Loucy (cell line): ENCODE results near the gene GPR12.
"Not testable (repeated sequence)": the region's sequence is repeated elsewhere in the genome, so short reads cannot be mapped to it uniquely, and the experiment has no call there.

Experiments
- H2AFZ ChIP-seq: fragments of 200-600 bp; sonication (generic); 2 replicates; pipeline ENCODE4 v1.6.0; 2016; ENCODE audit warnings: antibody characterized with exemption, mild to moderate bottlenecking, low read length, moderate library complexity
- H3F3A ChIP-seq: fragments of 200-600 bp; 2 replicates; pipeline ENCODE4 v1.6.0; 2016; ENCODE audit warnings: antibody characterized with exemption, low read depth, mild to moderate bottlenecking
- H3K27me3 ChIP-seq: fragments of 200-600 bp; sonication (generic); 2 replicates; pipeline ENCODE4 v1.6.1; 2014; ENCODE audit warnings: low read length, mild to moderate bottlenecking; ENCODE audit not compliant: insufficient read depth, poor library complexity, severe bottlenecking
- H3K36me3 ChIP-seq: fragments of 200-600 bp; sonication (generic); 2 replicates; pipeline ENCODE4 v1.6.1; 2016; ENCODE audit warnings: low read length; ENCODE audit not compliant: insufficient read depth
- H3K4me1 ChIP-seq: fragments of 200-600 bp; sonication (generic); 2 replicates; pipeline ENCODE4 v1.5.1; 2014; ENCODE audit warnings: low read length, mild to moderate bottlenecking; ENCODE audit not compliant: insufficient read depth, poor library complexity, severe bottlenecking
- H3K4me2 ChIP-seq: fragments of 200-600 bp; sonication (generic); 2 replicates; pipeline ENCODE4 v1.6.0; 2014; ENCODE audit warnings: antibody characterized with exemption, low read length, low read depth, mild to moderate bottlenecking; ENCODE audit not compliant: poor library complexity, severe bottlenecking
- H3K4me3 ChIP-seq: fragments of 200-600 bp; sonication (generic); 2 replicates; pipeline ENCODE4 v1.5.1; 2014; ENCODE audit warnings: low read length, mild to moderate bottlenecking, mixed read lengths; ENCODE audit not compliant: poor library complexity, severe bottlenecking
- H3K79me2 ChIP-seq: fragments of 200-600 bp; sonication (generic); 2 replicates; pipeline ENCODE4 v1.6.1; 2014; ENCODE audit warnings: low read length; ENCODE audit not compliant: insufficient read depth
- H3K9ac ChIP-seq: fragments of 200-600 bp; sonication (generic); 2 replicates; pipeline ENCODE4 v1.6.0; 2014; ENCODE audit warnings: mild to moderate bottlenecking, low read depth, low read length, moderate library complexity; ENCODE audit not compliant: poor library complexity, severe bottlenecking
- H3K9me2 ChIP-seq: fragments of 200-600 bp; sonication (generic); replicated peaks from 2 replicates; pipeline ENCODE4 v1.6.1; 2016; ENCODE audit warnings: low read depth, low read length, mixed read lengths
- H3K9me3 ChIP-seq: fragments of 200-600 bp; sonication (generic); 2 replicates; pipeline ENCODE4 v1.6.1; 2014; ENCODE audit warnings: mild to moderate bottlenecking, antibody characterized with exemption, low read length, low read depth; ENCODE audit not compliant: insufficient read depth
- H4K20me1 ChIP-seq: fragments of 200-600 bp; sonication (generic); 2 replicates; pipeline ENCODE4 v1.6.0; 2014; ENCODE audit warnings: antibody characterized with exemption, low read length, mild to moderate bottlenecking; ENCODE audit not compliant: insufficient read depth, poor library complexity, severe bottlenecking
- CTCF ChIP-seq: fragments of 200-600 bp; sonication (generic); conservative IDR thresholded peaks from 2 replicates; pipeline ENCODE4 v1.5.1; 2014; ENCODE audit warnings: mild to moderate bottlenecking, antibody characterized with exemption, low read length
- EZH2phosphoT487 ChIP-seq: fragments of 200-600 bp; IDR thresholded peaks from 2 replicates; pipeline ENCODE4 v1.6.1; 2018; ENCODE audit warnings: antibody characterized with exemption, mild to moderate bottlenecking, moderate library complexity, borderline replicate concordance

Gene GPR12

GRCh38 chr13:26727122-26727521 lies 33.5 kb downstream of the GPR12 start:
- H3K4me2 ChIP-seq = no peak overlapping the region
- H4K20me1 ChIP-seq = no peaks in the 10 kb centered on the region
- no peak for TF ChIP-seq CTCF
- TF ChIP-seq EZH2phosphoT487 = no peak

GRCh38 chr13:26726684-26727083 lies 33.9 kb downstream of the GPR12 start:
- H3K27me3 ChIP-seq = no peaks in the 10 kb centered on the region
- H4K20me1 ChIP-seq = no peaks in the 10 kb centered on the region
- H3K4me1 ChIP-seq = peaks cover 18% of the 10 kb centered on the region
- no peaks in the 10 kb centered on the region for H3K9me3 ChIP-seq
- TF ChIP-seq EZH2phosphoT487 (no peak), CTCF (no peak)
- no peaks in the 10 kb centered on the region for H3K79me2 ChIP-seq
- H3K9me2 ChIP-seq = no peaks in the 10 kb centered on the region
- no peaks in the 10 kb centered on the region for H3K36me3 ChIP-seq
- peaks cover 8% of the 10 kb centered on the region for H3F3A ChIP-seq
- H3K4me3 ChIP-seq = no peak overlapping the region
- H2AFZ ChIP-seq = no peak overlapping the region
- no peak overlapping the region for H3K4me2 ChIP-seq
- no peak overlapping the region for H3K9ac ChIP-seq

More at GRCh38 chr13:26727122-26727521, 33.5 kb downstream of the GPR12 start:
- Histone ChIP-seq H3K9ac (no peak overlapping the region), H3K4me1 (peaks cover 13% of the 10 kb centered on the region), H3K36me3 (no peaks in the 10 kb centered on the region), H3K27me3 (no peaks in the 10 kb centered on the region), H3K9me3 (no peaks in the 10 kb centered on the region), H3K9me2 (no peaks in the 10 kb centered on the region), H3F3A (peaks cover 4% of the 10 kb centered on the region; the same call in 1 of the 2 replicates), H3K4me3 (no peak overlapping the region), H2AFZ (no peak overlapping the region), H3K79me2 (no peaks in the 10 kb centered on the region)

- H3K27me3 ChIP-seq, H3K79me2 ChIP-seq, H3K36me3 ChIP-seq, H3K9me3 ChIP-seq, H2AFZ ChIP-seq, H3K9me2 ChIP-seq, H3K4me3 ChIP-seq, H4K20me1 ChIP-seq, H3K4me2 ChIP-seq, H3K9ac ChIP-seq: not testable (repeated sequence)
- H3K4me1 ChIP-seq = peaks cover 44% of the 10 kb centered on the region
- H3F3A ChIP-seq = peaks cover 25% of the 10 kb centered on the region
Observed at GRCh38 chr13:26723620-26724019, 37.0 kb downstream of the GPR12 start.

- Histone ChIP-seq H2AFZ (no peak overlapping the region), H4K20me1 (no peaks in the 10 kb centered on the region), H3K9me2 (no peaks in the 10 kb centered on the region), H3K4me2 (peak overlapping the region; percentile 89), H3K9me3 (no peaks in the 10 kb centered on the region), H3K27me3 (no peaks in the 10 kb centered on the region), H3K36me3 (no peaks in the 10 kb centered on the region), H3K4me3 (peak overlapping the region; percentile 69), H3F3A (peaks cover 25% of the 10 kb centered on the region), H3K4me1 (peaks cover 54% of the 10 kb centered on the region), H3K79me2 (no peaks in the 10 kb centered on the region), H3K9ac (peak overlapping the region; percentile 91)
- TF ChIP-seq CTCF (no peak), EZH2phosphoT487 (no peak)
Observed at GRCh38 chr13:26722321-26722720, 38.3 kb downstream of the GPR12 start.
